Pancreas (tissue), 10 donors: ENCODE data around the gene SUCNR1. TPM values are rescaled to one million over a fixed set of nuclear protein-coding genes. Genes with fewer than 3 reads are reported as not detected.

Experiments
- ATAC-seq, 4 donors: fragments of 200-7000 bp; cut with Tn5 transposase; one replicate each; pipeline versions ENCODE4 v1.8.0 to v1.9.1; 2020; ENCODE audit warnings: mild to moderate bottlenecking in 4 of 4, moderate library complexity in 4 of 4
- DNase-seq, 6 donors: peaks; one replicate each; pipeline ENCODE4 v3.0.0-alpha.2; 2020
- FAIRE-seq: peaks from 2 replicates; lab custom pipeline; 2012; peaks lifted over from hg19 to GRCh38; lab: Jason Lieb, UNC
- H3K27ac ChIP-seq, 4 donors: fragments of 200-600 bp; sonication (generic); 1 replicate in 3 of 4; 2 replicates in 1 of 4; pipeline versions ENCODE4 v1.5.0 to v1.8.0; 2020
- H3K27me3 ChIP-seq, 4 donors: fragments of 200-600 bp; one replicate each; pipeline ENCODE4 v1.8.0; 2021
- H3K36me3 ChIP-seq, 3 donors: fragments of 200-600 bp; sonication (generic) in 1 of 3; one replicate each; pipeline versions ENCODE4 v1.5.0 to v1.8.0; 2020 to 2021
- H3K4me1 ChIP-seq, 3 donors: fragments of 200-600 bp; one replicate each; pipeline ENCODE4 v1.8.0; 2021
- H3K4me3 ChIP-seq, 4 donors: fragments of 200-600 bp; sonication (generic) in 2 of 4; one replicate each; pipeline versions ENCODE4 v1.5.0 to v1.8.0; 2020 to 2021
- H3K9me3 ChIP-seq, 4 donors: fragments of 200-600 bp; one replicate each; pipeline ENCODE4 v1.8.0; 2021
- WGBS, 2 donors: extraction: QIAGEN DNeasy Blood & Tissue Kit; methylation state at CpG; one replicate each; pipeline ENCODE4 v1.1.7; 2013; 5-methylcytosine and 5-hydroxymethylcytosine counted together
- intact Hi-C, 3 donors: fragments of 100-400 bp; cut with DNase I; formaldehyde crosslinking; loops; one replicate each; pipeline versions ENCODE4 v1.11.1 to v1.14.2; 2022
- polyA plus RNA-seq, 2 donors: library from polyadenylated mRNA; stranded (reverse); fragments of 200-250 nt; gene quantifications; one replicate each; pipeline ENCODE4 v1.2.3, GENCODE V29; 2013
- total RNA-seq, 6 donors: library from RNA; stranded (reverse); fragmentation: NEBNext Ultra II Directional in 4 of 6; extraction: Animal tissue kit (Norgen Biotek cat#: 25700) in 4 of 6; gene quantifications; one replicate each; pipeline versions ENCODE4 v1.2.1 to v1.2.4, GENCODE V29; 2021 to 2023
- TF ChIP-seq, protein P1 (sequence below), 4 donors: fragments of 200-600 bp; sonication (generic) in 3 of 4; IDR thresholded peaks; one replicate each; pipeline versions ENCODE4 v1.5.0 to v1.8.0; 2021; ENCODE audit warnings: antibody characterized with exemption in 4 of 4
- donor health status: healthy with polysubstance abuse.
- donor health status: DM: no; HTN: no; CAD: no; lungs with moderate emphysema.
- donor health status: DM: no; HTN: no; CAD: no.
- donor health status: control.
- donor health status: control.
- donor health status: Bipolar disorder and iron deficiency.
- donor health status: DM: yes; HTN: yes; CAD: no.
- donor health status: DM: no; HTN: no; CAD: no.
- donor health status: DM: no; HTN: no; CAD: no.
- donor health status: DM: yes; HTN: yes; CAD: no.

SUCNR1 gene
- total and polyA plus RNA-seq, 8 donors, result 0.02 to 0.23 (median 0.09) TPM; not detected in 1

DNA sequence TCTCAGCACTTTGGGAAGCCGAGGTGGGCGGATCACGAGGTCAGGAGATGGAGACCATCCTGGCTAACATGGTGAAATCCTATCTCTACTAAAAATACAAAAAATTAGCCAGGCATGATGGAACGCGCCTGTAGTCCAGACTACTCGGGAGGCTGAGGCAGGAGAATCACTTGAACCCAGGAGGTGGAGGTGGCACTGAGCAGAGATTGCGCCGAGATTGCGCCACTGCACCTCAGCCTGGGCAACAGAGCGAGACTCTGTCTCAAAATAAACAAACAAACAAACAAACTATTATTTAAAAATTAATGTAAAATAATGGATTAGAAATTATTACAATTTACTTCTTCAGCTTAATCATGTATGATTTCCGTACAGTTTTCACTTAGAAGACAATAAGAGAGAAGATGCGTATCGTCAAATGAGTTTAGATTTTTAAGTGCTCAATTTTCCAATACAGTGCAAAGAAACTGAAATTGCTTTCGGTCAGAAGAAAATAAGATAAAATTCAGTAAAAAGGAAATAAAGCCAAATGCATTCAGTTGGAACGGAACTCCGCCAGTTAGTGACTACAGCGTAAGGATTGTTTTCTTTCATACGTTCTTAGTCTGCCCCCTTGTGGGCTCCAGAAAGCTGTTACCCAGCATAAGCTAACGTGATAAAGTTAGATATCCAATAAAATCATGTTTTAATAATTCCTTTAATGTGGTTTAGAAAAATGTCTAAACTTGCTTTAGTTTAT lies 34.7 kb upstream of the SUCNR1 start:
- DNase-seq (peak in 3 of 6 donors; percentile 46 to 64 (median 57)), ATAC-seq (peak; percentile 75 to 94 (median 92)), FAIRE-seq (peak; percentile 97)
- peaks cover 0 to 15% (median 7%) of the 10 kb centered on the region in 3 donors for H3K4me1 ChIP-seq
- TF ChIP-seq, protein P1, sequence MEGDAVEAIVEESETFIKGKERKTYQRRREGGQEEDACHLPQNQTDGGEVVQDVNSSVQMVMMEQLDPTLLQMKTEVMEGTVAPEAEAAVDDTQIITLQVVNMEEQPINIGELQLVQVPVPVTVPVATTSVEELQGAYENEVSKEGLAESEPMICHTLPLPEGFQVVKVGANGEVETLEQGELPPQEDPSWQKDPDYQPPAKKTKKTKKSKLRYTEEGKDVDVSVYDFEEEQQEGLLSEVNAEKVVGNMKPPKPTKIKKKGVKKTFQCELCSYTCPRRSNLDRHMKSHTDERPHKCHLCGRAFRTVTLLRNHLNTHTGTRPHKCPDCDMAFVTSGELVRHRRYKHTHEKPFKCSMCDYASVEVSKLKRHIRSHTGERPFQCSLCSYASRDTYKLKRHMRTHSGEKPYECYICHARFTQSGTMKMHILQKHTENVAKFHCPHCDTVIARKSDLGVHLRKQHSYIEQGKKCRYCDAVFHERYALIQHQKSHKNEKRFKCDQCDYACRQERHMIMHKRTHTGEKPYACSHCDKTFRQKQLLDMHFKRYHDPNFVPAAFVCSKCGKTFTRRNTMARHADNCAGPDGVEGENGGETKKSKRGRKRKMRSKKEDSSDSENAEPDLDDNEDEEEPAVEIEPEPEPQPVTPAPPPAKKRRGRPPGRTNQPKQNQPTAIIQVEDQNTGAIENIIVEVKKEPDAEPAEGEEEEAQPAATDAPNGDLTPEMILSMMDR (IDR thresholded peaks at IDR 0.05), result peak; percentile 53 to 76 (median 69)
- H3K4me3 ChIP-seq, result peak overlapping the region in 2 of 4 donors; percentile 2 to 29
- intact Hi-C loops, result no loop called here
- no peaks in the 10 kb centered on the region for H3K36me3 ChIP-seq
- H3K9me3 ChIP-seq, result no peaks in the 10 kb centered on the region
- 48 to 50% methylated on average over 19 of the region's 19 CpGs for WGBS, 2 donors
- H3K27me3 ChIP-seq, result no peaks in the 10 kb centered on the region
- no peak overlapping the region for H3K27ac ChIP-seq

DNA sequence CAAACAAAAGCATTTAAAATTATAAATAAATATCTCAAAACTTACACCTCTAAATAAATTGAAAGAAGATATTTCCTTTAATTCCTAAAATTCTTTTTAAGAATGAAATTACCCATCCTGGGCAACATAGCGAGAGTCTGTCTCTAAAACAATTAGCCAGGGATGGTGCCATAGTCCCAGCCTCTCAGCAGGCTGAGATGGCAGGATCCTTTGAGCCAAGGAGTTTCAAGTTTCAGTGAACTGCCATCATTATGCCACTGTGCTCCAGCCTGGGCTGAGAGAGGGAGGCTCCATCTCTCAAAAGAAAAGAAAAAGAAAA lies 34.2 kb upstream of the SUCNR1 start:
- Histone ChIP-seq H3K4me1 (peaks cover 0 to 15% (median 7%) of the 10 kb centered on the region in 3 donors), H3K27me3 (no peaks in the 10 kb centered on the region), H3K36me3 (no peaks in the 10 kb centered on the region), H3K4me3 (no peak overlapping the region), H3K9me3 (no peaks in the 10 kb centered on the region), H3K27ac (no peak overlapping the region)
- DNase-seq (no peak), ATAC-seq (no peak), FAIRE-seq (no peak)
- WGBS, 2 donors, result 63 to 88% methylated on average over 1 of the region's 1 CpG
- TF ChIP-seq, protein P1 (IDR thresholded peaks at IDR 0.05), result no peak
- intact Hi-C loops, result no loop called here

DNA sequence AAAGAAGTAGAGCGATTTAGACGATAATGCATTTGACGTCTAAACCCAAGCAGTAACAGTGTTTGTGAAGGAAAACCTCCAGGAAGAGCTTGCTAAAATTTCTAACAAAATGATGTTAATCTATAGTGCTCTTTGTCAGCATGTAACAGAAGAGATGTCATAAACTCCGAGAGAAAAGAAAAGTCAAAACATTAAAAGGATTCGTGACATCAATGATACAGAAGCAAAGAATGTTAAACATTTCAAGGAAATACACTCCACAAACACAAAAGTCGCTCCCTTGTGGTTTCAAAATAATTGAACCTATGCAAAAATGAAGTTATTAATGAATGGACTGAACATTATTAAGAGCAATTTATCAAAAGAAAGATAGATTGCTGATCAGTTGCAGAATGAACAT lies 31.6 kb upstream of the SUCNR1 start:
- intact Hi-C loops, result loop anchor here in 1 of 3 donors (5.0 kb wide), 1 partner anchor 404 kb away; no protein-coding TSS in a partner anchor
- DNase-seq (no peak), ATAC-seq (no peak), FAIRE-seq (no peak)
- H3K27me3 ChIP-seq, result no peaks in the 10 kb centered on the region
- H3K36me3 ChIP-seq, result no peaks in the 10 kb centered on the region
- H3K27ac ChIP-seq, result no peak overlapping the region
- TF ChIP-seq, protein P1 (IDR thresholded peaks at IDR 0.05), result no peak
- no peak overlapping the region for H3K4me3 ChIP-seq
- peaks cover 0 to 20% (median 7%) of the 10 kb centered on the region in 3 donors for H3K4me1 ChIP-seq
- 83% methylated on average over 6 of the region's 6 CpGs for WGBS, 2 donors
- no peaks in the 10 kb centered on the region for H3K9me3 ChIP-seq

DNA sequence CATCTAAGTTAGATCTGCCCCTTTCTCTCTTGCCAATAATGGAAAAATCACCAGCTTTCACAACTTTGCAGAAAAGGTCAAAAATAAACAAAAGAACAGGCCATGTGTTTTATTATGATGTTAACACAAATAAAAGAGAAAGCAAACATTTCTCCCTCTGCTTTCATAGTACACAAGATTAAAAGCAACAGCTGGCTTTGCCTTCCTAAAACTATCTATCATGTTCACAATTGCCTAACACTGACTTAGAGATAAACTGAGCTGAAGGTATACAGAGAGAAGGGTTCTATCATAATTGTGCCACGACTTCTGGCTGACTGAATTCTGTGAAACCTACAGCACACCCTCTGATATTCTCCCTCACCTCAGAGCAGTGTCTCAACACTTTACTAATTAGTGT lies 30.2 kb upstream of the SUCNR1 start:
- TF ChIP-seq, protein P1 (IDR thresholded peaks at IDR 0.05), result no peak
- Histone ChIP-seq H3K27ac (no peak overlapping the region), H3K4me1 (peaks cover 0 to 9% (median under 1%) of the 10 kb centered on the region in 3 donors), H3K36me3 (no peaks in the 10 kb centered on the region), H3K27me3 (no peaks in the 10 kb centered on the region), H3K4me3 (no peak overlapping the region), H3K9me3 (no peaks in the 10 kb centered on the region)
- DNase-seq (no peak), ATAC-seq (peak in 2 of 4 donors; percentile 63 to 68), FAIRE-seq (no peak)
- intact Hi-C loops, result loop anchor here in 1 of 3 donors (5.0 kb wide), 1 partner anchor 406 kb away; no protein-coding TSS in a partner anchor
- 16 to 22% methylated on average over 1 of the region's 1 CpG for WGBS, 2 donors
